ENCODE data around the gene SPATS2.

DNA sequence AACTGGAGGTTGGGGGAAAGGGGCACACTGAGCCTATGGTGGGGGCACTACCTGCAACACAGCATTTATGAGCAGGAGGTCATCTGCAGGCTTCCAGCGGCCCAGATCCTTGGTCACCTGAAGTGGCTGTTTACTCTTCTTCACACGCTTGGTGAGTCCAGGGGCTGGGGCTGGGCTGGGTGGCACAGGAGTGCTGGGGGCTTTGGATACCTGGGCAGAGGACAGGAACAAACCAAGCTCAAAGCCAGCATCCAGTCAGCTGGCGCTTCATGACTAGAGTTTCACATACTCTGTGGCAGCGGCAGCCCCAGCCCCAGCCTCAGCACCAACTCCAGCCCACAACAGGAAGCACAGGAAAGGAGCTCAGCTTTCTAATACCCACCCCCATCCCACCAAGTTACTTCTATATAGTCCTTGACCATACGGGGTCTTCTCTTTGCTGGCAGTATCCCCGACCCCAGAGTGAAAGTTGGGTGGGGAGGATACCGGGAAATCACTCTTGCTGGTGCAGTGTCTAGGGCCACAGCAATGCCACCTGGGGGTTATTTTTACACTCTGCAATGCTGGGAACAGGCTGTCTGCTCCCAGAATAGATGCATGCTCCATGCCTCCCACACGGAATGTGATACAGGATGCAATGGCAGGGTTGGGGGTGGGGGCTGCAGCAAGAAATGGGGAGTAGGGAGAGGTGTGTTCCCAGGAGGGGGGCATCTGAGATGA, 197.6 kb downstream of the SPATS2 start:
- TF ChIP-seq POLR2AphosphoS5 (IDR thresholded peaks at IDR 0.05; ENCODE audit: borderline replicate concordance, low read depth, low read length) (no peak), EZH2 (IDR thresholded peaks at IDR 0.05) (no peak), FOXP2 (optimal IDR thresholded peaks at IDR 0.05; ENCODE audit: control extremely low read depth, extremely low read length, insufficient read depth) (no peak)

Measured in SK-N-MC (cell line).